ENCODE measurements around the gene FIGLA. TPM values are rescaled to one million over a fixed set of nuclear protein-coding genes. Genes with fewer than 3 reads are reported as not detected.

FIGLA gene
- total RNA-seq, 1 experiment from 2014 or later: not detected

DNA sequence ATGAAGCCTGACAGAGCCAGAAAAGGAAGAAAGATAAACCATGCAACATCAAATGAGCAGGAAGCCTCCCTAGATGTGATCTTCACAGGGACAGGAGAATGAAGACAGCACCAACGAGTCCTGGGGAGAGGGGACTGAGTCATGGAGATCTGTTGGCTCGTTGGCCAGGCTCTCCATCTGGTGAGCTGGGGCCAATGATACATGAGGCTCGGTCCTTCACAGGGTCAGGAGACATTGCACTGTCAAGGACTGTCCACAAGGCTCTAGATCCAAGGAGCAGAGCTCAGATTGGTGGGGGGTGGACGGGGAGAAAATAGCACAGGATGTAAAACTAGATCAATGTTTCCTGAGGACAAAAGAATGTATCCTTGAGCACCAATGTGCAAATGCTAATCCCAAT, 44.4 kb upstream of the FIGLA start:
- no TSS peak for BruUV-seq (replicated peaks)

DNA sequence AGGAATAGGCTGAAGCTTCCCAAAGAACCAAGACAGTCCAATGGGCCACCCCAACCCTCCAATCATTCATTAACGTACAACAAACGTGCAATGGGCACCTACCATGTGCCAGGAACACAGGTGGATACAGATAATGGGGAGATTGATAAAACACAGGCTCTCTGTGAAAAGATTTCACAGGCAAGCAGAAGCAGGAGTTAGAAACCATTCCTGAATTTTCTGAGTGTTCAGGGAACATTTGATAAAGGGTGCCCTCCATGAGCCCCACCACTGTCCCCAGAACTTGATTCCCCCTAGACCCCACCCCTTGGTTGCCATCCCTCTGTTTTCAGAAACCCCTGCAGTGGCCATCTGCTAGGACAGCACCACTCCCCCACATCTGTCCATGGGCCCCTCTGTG, 43.7 kb upstream of the FIGLA start:
- no TSS peak for BruUV-seq (replicated peaks)
- TF ChIP-seq, protein P1, sequence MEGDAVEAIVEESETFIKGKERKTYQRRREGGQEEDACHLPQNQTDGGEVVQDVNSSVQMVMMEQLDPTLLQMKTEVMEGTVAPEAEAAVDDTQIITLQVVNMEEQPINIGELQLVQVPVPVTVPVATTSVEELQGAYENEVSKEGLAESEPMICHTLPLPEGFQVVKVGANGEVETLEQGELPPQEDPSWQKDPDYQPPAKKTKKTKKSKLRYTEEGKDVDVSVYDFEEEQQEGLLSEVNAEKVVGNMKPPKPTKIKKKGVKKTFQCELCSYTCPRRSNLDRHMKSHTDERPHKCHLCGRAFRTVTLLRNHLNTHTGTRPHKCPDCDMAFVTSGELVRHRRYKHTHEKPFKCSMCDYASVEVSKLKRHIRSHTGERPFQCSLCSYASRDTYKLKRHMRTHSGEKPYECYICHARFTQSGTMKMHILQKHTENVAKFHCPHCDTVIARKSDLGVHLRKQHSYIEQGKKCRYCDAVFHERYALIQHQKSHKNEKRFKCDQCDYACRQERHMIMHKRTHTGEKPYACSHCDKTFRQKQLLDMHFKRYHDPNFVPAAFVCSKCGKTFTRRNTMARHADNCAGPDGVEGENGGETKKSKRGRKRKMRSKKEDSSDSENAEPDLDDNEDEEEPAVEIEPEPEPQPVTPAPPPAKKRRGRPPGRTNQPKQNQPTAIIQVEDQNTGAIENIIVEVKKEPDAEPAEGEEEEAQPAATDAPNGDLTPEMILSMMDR (conservative IDR thresholded peaks at IDR 0.05): no peak
- TF ChIP-seq EZH2 (IDR thresholded peaks at IDR 0.05; ENCODE audit: low read depth): no peak
- H3K4me2 ChIP-seq: no peak overlapping the region
- H3K4me3 ChIP-seq: no peak overlapping the region
- H3K36me3 ChIP-seq (ENCODE audit: low read depth): no peaks in the 10 kb centered on the region
- H3K79me2 ChIP-seq (ENCODE audit: low read depth): no peaks in the 10 kb centered on the region
- peaks cover 86% of the 10 kb centered on the region for H3K27me3 ChIP-seq (ENCODE audit: insufficient read depth, low read depth)
- CTCF ChIA-PET: no interaction called here
- no peak overlapping the region for H3K27ac ChIP-seq
- H3K4me1 ChIP-seq (replicated peaks; ENCODE audit: insufficient read depth): no peaks in the 10 kb centered on the region
- H2AFZ ChIP-seq: no peak overlapping the region
- POLR2A ChIA-PET (ENCODE audit: unreplicated experiment): no interaction called here
- DNase-seq: no peak
- no peaks in the 10 kb centered on the region for H3F3A ChIP-seq (ENCODE audit: insufficient read depth, low read depth)
- H3K9me2 ChIP-seq (ENCODE audit: insufficient read depth): no peaks in the 10 kb centered on the region
- H3K9me3 ChIP-seq (ENCODE audit: insufficient read depth, low read depth): no peaks in the 10 kb centered on the region
- H4K20me1 ChIP-seq (ENCODE audit: insufficient read depth): no peaks in the 10 kb centered on the region
- intact Hi-C loops (cut with micrococcal nuclease; ENCODE audit: unreplicated experiment): no loop called here

More for the DNA sequence above, 44.4 kb upstream of the FIGLA start:
- DNase-seq: no peak
- no peaks in the 10 kb centered on the region for H3K4me1 ChIP-seq (replicated peaks; ENCODE audit: insufficient read depth)
- H3K4me2 ChIP-seq: no peak overlapping the region
- H3K9me3 ChIP-seq (ENCODE audit: insufficient read depth, low read depth): no peaks in the 10 kb centered on the region
- H4K20me1 ChIP-seq (ENCODE audit: insufficient read depth): no peaks in the 10 kb centered on the region
- H3K79me2 ChIP-seq (ENCODE audit: low read depth): no peaks in the 10 kb centered on the region
- ChIA-PET POLR2A (ENCODE audit: unreplicated experiment) (no interaction called here), CTCF (no interaction called here)
- peaks cover 85% of the 10 kb centered on the region for H3K27me3 ChIP-seq (ENCODE audit: insufficient read depth, low read depth)
- intact Hi-C loops (cut with micrococcal nuclease; ENCODE audit: unreplicated experiment): no loop called here
- H3K9me2 ChIP-seq (ENCODE audit: insufficient read depth): no peaks in the 10 kb centered on the region
- H3F3A ChIP-seq (ENCODE audit: insufficient read depth, low read depth): no peaks in the 10 kb centered on the region
- no peak overlapping the region for H3K4me3 ChIP-seq
- no peak for TF ChIP-seq EZH2 (IDR thresholded peaks at IDR 0.05; ENCODE audit: low read depth)
- TF ChIP-seq, protein P1 (conservative IDR thresholded peaks at IDR 0.05): no peak
- no peak overlapping the region for H3K27ac ChIP-seq
- no peaks in the 10 kb centered on the region for H3K36me3 ChIP-seq (ENCODE audit: low read depth)
- no peak overlapping the region for H2AFZ ChIP-seq

DNA sequence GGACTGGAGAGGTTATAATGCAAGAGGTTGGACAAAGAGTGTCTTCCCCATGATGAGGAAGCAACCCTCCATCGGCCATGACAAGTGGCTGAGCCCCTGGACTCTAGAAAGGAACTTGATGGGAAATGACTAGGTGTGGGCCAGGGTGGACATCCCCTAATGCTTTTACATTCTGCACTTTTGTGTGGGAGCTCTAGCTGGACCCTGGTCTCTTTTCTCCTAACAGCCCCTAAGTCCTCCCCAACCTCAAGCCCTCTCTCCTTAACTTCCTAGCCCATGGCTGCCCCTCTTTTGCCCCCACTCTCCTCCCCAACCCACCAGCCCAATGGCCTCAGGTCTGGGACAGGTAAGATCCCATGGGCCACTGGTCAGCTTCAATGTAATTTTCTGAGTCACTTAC, 42.8 kb upstream of the FIGLA start:
- TF ChIP-seq, protein P1 (conservative IDR thresholded peaks at IDR 0.05): no peak
- TF ChIP-seq EZH2 (IDR thresholded peaks at IDR 0.05; ENCODE audit: low read depth): no peak
- Histone ChIP-seq H3K79me2 (ENCODE audit: low read depth) (no peaks in the 10 kb centered on the region), H3K4me3 (no peak overlapping the region), H3K36me3 (ENCODE audit: low read depth) (no peaks in the 10 kb centered on the region), H3K9me2 (ENCODE audit: insufficient read depth) (no peaks in the 10 kb centered on the region), H3K4me2 (no peak overlapping the region), H3K9me3 (ENCODE audit: insufficient read depth, low read depth) (no peaks in the 10 kb centered on the region), H3K4me1 (replicated peaks; ENCODE audit: insufficient read depth) (no peaks in the 10 kb centered on the region), H3K27me3 (ENCODE audit: insufficient read depth, low read depth) (peaks cover 86% of the 10 kb centered on the region), H4K20me1 (ENCODE audit: insufficient read depth) (no peaks in the 10 kb centered on the region), H3F3A (ENCODE audit: insufficient read depth, low read depth) (no peaks in the 10 kb centered on the region), H2AFZ (no peak overlapping the region), H3K27ac (no peak overlapping the region)
- ChIA-PET CTCF (no interaction called here), POLR2A (ENCODE audit: unreplicated experiment) (no interaction called here)
- intact Hi-C loops (cut with micrococcal nuclease; ENCODE audit: unreplicated experiment): no loop called here
- no peak for DNase-seq
- BruUV-seq (replicated peaks): no TSS peak
